Purkinje cell (primary cell): ENCODE results near the gene ZNF483. TPM values are rescaled to one million over a fixed set of nuclear protein-coding genes. Genes with fewer than 3 reads are reported as not detected.

Experiments
- polyA plus RNA-seq: library from polyadenylated mRNA; unstranded; fragments of >200 nt; fragmentation: Nextera tagmentation; gene quantifications from 2 replicates; pipeline ENCODE4 v1.2.1, GENCODE V29; 2014

Gene ZNF483
- polyA plus RNA-seq: 4.0 and 10.0 TPM in 2 replicates

DNA sequence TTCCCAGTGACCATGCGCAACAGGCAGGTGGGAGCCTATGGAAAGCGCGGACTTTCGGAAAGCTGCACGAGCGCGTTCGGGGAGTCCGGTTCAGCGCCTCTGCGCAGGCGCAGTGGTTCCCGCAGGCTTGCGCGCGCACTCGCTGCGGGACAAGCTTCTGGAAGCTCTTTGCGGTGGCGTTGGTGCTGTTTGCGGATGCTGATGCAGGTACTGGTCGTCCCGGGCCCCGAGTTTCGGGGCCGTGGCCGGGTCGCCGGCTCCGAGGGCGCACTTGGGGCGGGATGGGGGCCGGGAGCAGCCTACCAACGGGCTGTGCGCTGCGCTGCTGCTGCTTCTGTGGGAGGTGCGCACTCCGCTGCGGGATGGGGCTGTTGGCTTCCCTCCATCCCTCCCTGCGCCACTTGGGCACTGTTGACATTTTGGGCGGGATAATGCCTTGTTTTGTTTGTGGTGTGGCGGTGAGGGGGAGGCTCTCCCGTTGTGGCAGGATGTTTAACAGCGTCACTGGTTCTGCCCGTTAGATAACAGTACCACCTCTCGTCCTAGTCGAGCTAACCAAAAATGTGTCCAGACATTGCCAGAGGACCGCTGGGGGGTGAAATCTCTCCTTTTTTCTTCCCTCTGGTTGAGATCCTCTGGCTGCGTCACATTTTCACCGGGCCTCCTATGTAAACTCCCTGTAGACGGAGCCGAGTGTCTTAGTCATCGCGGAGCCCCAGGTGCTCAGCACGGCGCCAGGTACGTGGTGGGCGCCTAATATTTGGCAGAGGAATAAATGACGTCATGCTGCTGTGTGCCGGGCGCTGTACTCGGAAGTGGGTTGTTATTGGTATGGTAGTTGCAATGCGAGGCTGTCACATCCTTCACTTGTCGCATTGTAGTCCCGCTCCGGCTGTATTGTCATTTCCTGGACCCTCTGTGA, at the start of gene ZNF483:
Gene ZNF483, plus strand, starts transcription at position 124 of the 922 bp plus-strand sequence. CDS start 2,217 bp downstream, outside the sequence.

DNA sequence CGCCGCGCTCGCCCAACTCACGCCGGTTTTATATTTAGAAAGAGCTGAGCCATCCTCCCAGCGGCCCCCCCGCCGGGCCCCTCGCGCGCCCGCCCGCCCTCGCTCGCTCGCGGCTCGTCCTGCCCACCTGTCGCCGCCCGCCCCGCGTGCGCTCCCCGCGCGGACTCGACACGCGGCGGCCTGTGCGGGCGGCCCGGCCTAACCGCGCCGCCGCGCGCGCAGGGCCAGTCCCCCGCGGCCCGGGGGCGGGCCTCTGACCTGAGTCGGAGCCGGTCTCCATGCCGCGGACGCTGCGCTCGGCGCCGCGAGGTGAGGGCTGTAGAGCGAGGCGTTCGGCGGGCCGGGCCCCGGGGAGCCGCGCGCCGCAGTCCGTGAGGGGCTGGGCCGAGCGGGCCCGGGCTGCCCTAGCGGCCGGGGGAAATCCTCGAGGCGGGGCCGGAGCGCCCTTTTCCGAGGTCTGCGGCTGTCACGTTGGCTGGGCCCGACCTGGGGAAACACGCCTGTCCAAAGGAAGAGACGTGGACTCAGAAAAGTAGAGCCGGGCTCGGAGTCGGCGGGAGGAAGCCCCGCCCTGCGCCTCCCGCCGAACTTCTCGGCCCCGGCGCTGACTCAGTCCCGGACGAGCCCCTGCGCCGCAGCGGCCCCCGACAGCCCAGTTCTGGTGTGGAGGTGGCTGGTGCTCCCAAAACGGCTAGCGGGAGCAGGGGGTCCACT, 41.0 kb upstream of the ZNF483 start, which contains the start of gene ECPAS:
Gene ECPAS, minus strand, starts transcription at position 526 of the 714 bp plus-strand sequence. CDS start 11,465 bp downstream, outside the sequence.

DNA sequence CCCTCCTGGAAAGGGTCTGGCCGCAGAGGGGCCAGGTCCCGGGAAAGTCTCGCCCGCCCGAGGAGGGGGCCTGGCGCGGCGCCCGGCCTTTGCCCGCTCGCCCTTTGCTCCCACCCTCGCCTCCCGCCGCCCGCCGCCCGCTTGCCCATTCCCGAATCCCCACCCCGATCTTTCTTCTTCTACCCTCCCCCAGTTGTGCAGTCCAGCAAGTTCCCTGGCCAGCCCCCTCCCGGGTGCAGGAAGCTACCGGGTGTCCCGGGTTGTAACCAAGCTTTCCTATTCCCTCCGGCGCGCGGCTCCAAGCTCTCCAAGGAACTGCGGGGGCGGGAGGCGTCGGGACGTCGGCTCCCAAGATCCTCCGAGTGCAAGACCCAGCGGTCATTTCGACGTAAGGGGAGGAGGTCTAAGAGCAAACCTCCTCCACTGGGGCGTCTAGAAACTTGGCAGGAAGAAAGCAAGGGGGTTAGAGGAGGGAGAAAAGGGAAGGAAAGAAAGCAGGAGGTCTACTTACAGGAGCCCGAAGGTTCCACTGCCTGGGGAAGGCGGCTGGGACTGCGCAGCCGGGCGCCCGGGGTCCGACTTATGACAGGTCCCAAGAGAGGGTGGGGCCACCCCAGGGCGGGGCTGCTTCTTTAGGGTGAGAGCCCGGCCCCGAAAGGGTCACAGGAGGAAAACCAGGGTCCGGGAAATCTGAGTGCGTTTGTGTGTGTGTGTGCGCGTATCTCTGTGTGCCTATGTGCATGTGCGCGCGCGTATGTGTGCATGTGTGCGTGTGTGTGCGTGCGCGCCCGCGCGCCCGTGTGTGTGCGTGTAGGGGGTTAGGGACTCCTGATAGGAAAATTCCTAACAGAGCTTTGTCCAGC, 74.3 kb downstream of the ZNF483 start, which contains the start of gene PTGR1:
Gene PTGR1, minus strand, starts transcription at position 556 of the 863 bp plus-strand sequence. CDS start 2,225 bp downstream, outside the sequence.

Other genes with a start within 250 kb of the ZNF483 start
- not detected in 2 replicates for gene OR2K2, start 195.0 kb upstream of the ZNF483 start, polyA plus RNA-seq
- gene ECPAS, start 40.8 kb upstream of the ZNF483 start, polyA plus RNA-seq: 52.8 and 62.2 TPM in 2 replicates
- gene PTGR1, start 74.5 kb downstream of the ZNF483 start, polyA plus RNA-seq: 24.6 and 33.5 TPM in 2 replicates
- 17.6 and 21.7 TPM in 2 replicates for gene DNAJC25, start 106.2 kb downstream of the ZNF483 start, polyA plus RNA-seq
- 40.0 and 46.0 TPM in 2 replicates for gene GNG10, start 136.4 kb downstream of the ZNF483 start, polyA plus RNA-seq